ENCODE results near the gene CYTH1. TPM values are rescaled to one million over a fixed set of nuclear protein-coding genes. Genes with fewer than 3 reads are reported as not detected.

Gene CYTH1
- total RNA-seq, 1 experiment from 2014 or later: 9.7 TPM

- Histone ChIP-seq H3K9ac (ENCODE audit: extremely low read depth, insufficient read length, low read length) (no peak overlapping the region), H4K5ac (ENCODE audit: insufficient read length, low read depth, low read length) (no peak overlapping the region), H3K27ac (ENCODE audit: insufficient read length, low read depth, low read length) (no peak overlapping the region), H2BK5ac (ENCODE audit: insufficient read length, low read length) (no peak overlapping the region), H2AK5ac (ENCODE audit: insufficient read length, low read length) (no peak overlapping the region), H3K9me3 (ENCODE audit: control insufficient read depth, low read depth, low read length) (no peaks in the 10 kb centered on the region), H2BK12ac (ENCODE audit: insufficient read length, low read depth, low read length) (no peak overlapping the region), H2BK15ac (ENCODE audit: low read depth, low read length) (no peak overlapping the region), H3K4me1 (ENCODE audit: insufficient read depth, low read length) (no peaks in the 10 kb centered on the region), H3K23me2 (ENCODE audit: insufficient read length, low read depth, low read length, poor library complexity, severe bottlenecking) (no peaks in the 10 kb centered on the region), H3K18ac (ENCODE audit: insufficient read length, low read depth, low read length) (no peak overlapping the region), H3K56ac (ENCODE audit: insufficient read length, low read depth, low read length) (no peak overlapping the region), H2BK20ac (ENCODE audit: low read depth, low read length, poor library complexity, severe bottlenecking) (no peak overlapping the region), H4K20me1 (ENCODE audit: control insufficient read depth, insufficient read depth, insufficient read length) (no peaks in the 10 kb centered on the region), H3K4me2 (ENCODE audit: insufficient read depth, insufficient read length, low read length) (no peak overlapping the region), H3T11ph (ENCODE audit: low read length) (no peak overlapping the region), H3K27me3 (ENCODE audit: insufficient read depth, low read length) (no peaks in the 10 kb centered on the region), H3K79me2 (ENCODE audit: insufficient read depth, low read length) (no peaks in the 10 kb centered on the region), H3K14ac (ENCODE audit: insufficient read depth, low read length) (no peak overlapping the region), H2BK120ac (ENCODE audit: low read depth, low read length, poor library complexity, severe bottlenecking) (no peak overlapping the region), H3K4ac (ENCODE audit: low read depth, low read length) (no peak overlapping the region), H2AFZ (ENCODE audit: low read length) (no peak overlapping the region), H3K79me1 (ENCODE audit: insufficient read depth, low read depth, low read length, poor library complexity, severe bottlenecking) (no peaks in the 10 kb centered on the region), H3K23ac (ENCODE audit: insufficient read length, low read depth, low read length) (no peak overlapping the region), H4K91ac (ENCODE audit: insufficient read length, low read depth, low read length) (no peak overlapping the region), H4K8ac (replicated peaks; ENCODE audit: insufficient read length, low read depth, low read length) (no peak overlapping the region)
- no peak for DNase-seq
- H3K4me1 Mint-ChIP-seq: no peaks in the 10 kb centered on the region
- H3K27me3 Mint-ChIP-seq (ENCODE audit: low read depth): no peaks in the 10 kb centered on the region; the same call in 1 of the 2 replicates
- H3K27ac Mint-ChIP-seq: no peak overlapping the region
- no CpG with 5 or more reads among the region's 30 CpGs for WGBS (ENCODE audit: extremely low coverage, insufficient read length, low lambda C conversion rate)
- peaks cover 57 to 88% (median 84%) of the 10 kb centered on the region in 3 experiments for H3K36me3 Mint-ChIP-seq (ENCODE audit: insufficient read depth in 1 of 3, low read depth in 3 of 3)
- no peak for TF ChIP-seq CTCF (conservative IDR thresholded peaks at IDR 0.05)
- H3K9me3 Mint-ChIP-seq: no peaks in the 10 kb centered on the region
- H3K4me3 Mint-ChIP-seq: no peak overlapping the region
These were observed 19.9 kb upstream of the CYTH1 start for GRCh38 chr17:78802008-78802407.
